G401 (cell line): ENCODE measurements around the gene AP2M1. TPM values are rescaled to one million over a fixed set of nuclear protein-coding genes. Genes with fewer than 3 reads are reported as not detected.
A peak's percentile ranks its signal among the peaks of the same experiment; 100 is the strongest.
"Not testable (repeated sequence)": the region's sequence is repeated elsewhere in the genome, so short reads cannot be mapped to it uniquely, and the experiment has no call there.

Source experiments
- DNase-seq: peaks from one replicate; pipeline ENCODE4 v3.0.0-alpha.2; 2015; ENCODE audit warnings: low spot score
- in situ Hi-C: cut with HindIII; loops from 2 replicates; pipeline ENCODE4 v1.10.0; 2016; ENCODE audit warnings: low sequenced_read_pairs, mixed read lengths
- total RNA-seq: library from RNA; depleted of rRNA; stranded (reverse); fragments of >200 nt; shearing (Covaris generic); gene quantifications from 2 replicates; pipeline ENCODE4 v1.2.3, GENCODE V29; 2014

The AP2M1 gene
- total RNA-seq, 1 experiment from 2014 or later = 352 TPM

DNA sequence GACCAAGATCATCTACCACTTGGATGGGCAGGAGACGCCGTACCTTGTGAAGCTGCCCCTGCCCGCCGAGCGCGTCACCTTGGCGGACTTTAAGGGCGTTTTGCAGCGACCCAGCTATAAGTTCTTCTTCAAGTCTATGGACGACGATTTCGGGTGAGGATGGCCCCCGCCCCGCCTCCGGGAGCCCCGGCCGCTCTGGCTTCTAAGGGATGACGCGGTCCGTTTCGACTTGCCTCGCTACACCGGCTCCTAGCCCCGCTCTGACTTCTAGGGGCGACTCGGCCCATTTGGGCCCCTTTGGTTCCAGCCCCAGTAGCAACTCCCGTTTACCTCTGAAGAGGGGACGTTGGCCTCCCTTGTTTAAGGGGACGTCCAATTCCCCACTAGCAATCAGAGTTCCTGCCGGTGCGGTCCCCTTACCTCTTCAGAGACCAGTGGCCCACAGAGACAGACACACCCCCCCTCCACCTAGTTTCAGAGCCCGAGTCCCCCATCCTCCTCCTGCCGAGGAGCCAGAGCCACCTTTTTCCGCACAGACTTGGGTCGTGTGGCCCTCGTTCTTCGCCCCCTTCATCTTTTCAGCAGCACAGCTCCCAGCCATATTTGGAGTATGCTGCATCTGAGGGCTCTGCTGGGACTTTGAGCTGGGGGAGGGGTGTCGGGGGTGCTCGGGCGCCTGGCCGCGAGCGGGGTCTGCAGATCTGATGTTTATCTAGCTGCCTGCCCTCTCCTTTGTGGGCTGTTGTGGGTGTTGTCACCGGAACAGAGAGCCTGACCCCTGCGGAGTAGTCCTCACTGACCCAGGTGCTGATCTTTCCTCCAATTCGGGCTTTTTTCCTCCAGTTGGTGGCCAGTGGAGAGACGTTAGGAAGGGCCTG lies 18.8 kb upstream of the AP2M1 start:
- in situ Hi-C loops = no loop called here
- DNase-seq = no peak

DNA sequence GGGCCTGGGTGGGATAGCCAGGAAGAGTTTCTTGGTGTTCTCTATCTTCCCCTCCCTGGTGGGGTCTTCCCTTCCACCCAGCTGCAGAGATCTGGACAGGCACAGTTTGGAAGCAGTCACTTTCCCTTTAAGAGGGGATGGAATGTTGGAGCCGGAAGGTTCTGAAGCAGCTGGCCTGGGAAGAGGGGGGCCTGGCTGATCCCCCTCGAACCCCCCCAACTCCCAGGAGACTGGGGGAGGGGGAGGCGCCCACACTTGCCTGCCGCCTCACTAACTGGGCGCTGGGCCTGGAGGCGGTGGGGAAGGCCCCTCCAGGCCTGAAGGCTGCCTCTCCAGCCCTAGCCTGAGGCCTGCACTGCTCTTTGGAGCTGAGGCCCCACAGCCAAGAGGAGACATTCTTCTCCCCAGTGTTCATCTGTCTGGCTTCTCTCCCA lies 18.1 kb upstream of the AP2M1 start:
- in situ Hi-C loops = no loop called here
- DNase-seq = peak; percentile 28

- in situ Hi-C loops = no loop called here
- no peak for DNase-seq
Observed at GRCh38 chr3:184157206-184157605, 17.4 kb upstream of the AP2M1 start.

DNA sequence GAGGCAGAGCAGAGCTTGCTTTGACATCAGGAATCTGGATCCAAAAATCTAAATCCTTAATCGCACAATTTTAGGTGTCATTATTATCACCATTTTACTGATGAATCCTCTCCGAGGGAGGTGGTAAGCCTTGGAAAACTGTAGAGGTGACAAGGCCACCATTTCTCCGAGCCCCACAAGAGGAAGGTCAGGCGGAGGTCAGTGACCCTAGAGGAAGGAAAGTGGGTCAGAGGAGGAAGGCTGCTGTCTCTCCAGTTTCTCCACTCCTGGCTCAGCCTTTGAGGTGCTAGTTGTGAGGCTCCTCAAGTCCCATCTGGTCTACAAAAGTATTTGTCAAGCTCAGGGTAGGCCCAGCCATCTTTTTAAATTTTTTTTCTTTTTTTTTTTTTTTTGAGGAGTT lies 16.3 kb upstream of the AP2M1 start:
- in situ Hi-C loops = no loop called here
- no peak for DNase-seq

- in situ Hi-C loops = no loop called here
- DNase-seq = no peak
Observed at GRCh38 chr3:184160456-184160855, 14.2 kb upstream of the AP2M1 start.

GRCh38 chr3:184162571-184163070 lies 12.0 kb upstream of the AP2M1 start:
- DNase-seq, in situ Hi-C loops: not testable (repeated sequence)

DNA sequence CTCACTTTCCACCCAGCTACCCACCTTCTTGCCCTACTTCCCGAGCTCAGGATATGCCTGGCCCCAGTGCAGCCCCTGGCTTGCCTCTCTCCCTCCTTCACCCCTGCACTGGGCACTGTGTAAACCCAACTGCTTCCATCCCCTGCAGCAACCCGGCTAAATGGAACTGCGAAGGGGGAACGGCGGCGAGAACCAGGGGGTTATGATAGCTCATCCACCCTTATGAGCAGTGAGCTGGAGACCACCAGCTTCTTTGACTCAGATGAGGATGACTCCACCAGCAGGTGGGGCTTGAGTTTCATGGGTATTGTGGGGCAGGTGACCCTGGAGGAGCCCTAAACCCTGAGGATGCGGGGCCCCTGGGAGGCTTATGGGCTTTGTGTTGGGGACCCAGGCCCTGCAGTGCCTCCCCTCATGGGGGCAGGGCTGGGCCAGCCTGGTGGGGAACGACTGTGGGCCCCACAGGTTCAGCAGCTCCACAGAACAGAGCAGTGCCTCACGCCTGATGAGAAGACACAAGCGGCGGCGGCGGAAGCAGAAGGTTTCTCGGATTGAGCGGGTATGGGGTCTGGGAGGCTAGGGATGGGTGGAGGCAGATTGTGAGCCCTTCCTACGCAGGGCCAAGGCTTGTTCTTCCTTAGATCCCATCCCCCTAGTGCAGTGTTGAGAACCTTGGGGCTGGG lies 9.9 kb upstream of the AP2M1 start:
- no peak for DNase-seq
- in situ Hi-C loops = no loop called here

DNA sequence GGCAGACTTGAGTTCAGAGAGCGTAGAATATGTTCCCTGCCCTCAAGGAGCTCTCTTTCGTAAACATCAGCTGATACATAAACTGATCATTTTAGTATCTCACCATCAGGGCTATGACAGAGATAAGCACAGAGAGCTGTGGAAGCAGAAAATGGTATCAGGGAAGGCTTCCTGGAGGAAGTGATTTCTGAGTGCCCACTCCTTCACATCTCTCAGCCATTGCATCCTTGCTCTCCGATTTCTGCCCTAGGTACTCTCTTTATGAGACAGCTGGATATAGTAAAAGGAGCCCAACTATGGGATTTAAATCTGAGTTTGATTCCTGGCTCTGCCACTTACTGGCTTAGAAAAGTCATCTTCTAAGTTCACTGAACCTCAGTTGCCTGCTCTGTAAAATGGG lies 9.1 kb upstream of the AP2M1 start:
- in situ Hi-C loops = no loop called here
- DNase-seq = no peak

DNA sequence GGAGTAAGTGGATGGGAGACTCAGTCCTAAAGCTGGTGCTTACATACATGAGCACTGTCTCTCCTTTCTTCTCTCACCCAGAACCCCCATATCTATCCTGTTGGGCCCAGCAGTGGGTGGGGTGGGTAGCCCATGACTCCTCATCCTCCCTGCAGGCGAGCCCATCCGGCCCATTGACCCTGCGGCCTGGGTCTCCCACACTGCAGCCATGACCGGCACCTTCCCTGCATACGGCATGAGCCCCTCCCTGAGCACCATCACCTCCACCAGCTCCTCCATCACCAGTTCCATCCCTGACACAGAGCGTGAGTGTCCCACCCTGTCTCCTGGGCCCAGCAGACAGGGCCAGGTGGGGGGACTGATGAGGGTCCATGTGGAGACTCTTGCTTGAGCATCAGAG lies 8.0 kb upstream of the AP2M1 start:
- no peak for DNase-seq
- in situ Hi-C loops = no loop called here

GRCh38 chr3:184167786-184168185 lies 6.9 kb upstream of the AP2M1 start:
- no peak for DNase-seq
- in situ Hi-C loops = no loop called here

DNA sequence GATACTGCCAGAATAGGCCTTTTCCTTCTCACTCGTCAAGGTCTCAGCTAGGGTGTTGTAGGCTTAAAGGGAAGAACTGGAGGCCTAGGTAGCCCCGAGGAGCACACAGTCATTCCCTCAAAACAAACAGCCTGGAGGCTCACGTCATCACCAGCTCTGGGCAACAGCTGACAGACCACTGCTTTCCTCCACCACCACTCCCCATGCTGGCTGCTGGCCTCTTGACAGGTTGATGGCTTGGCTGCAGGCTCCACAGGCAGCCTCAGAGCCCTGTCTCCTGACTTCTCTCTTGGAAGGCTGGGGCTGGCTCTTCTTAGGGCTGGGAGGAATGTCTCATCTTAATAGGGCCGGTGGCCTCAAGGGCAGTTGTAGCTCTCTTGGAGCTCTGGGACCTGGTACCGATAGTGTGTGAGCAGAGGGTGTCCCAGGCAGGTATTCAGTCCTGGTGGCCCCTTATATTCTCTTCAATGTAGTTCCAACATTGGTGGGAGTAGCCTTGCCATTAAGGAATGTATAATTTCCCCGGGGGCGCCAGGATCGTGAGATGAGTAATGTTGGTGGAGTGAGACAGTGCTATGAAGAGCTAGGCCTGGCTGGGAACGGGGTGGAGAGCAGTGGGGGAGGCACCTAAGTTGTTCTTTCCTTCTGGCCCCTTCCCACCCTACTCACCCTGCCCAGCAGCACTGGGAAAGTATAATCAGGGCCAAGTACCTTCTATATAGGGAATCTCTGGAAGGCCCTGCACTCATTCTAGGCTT lies 6.1 kb upstream of the AP2M1 start:
- in situ Hi-C loops = no loop called here
- no peak for DNase-seq

DNA sequence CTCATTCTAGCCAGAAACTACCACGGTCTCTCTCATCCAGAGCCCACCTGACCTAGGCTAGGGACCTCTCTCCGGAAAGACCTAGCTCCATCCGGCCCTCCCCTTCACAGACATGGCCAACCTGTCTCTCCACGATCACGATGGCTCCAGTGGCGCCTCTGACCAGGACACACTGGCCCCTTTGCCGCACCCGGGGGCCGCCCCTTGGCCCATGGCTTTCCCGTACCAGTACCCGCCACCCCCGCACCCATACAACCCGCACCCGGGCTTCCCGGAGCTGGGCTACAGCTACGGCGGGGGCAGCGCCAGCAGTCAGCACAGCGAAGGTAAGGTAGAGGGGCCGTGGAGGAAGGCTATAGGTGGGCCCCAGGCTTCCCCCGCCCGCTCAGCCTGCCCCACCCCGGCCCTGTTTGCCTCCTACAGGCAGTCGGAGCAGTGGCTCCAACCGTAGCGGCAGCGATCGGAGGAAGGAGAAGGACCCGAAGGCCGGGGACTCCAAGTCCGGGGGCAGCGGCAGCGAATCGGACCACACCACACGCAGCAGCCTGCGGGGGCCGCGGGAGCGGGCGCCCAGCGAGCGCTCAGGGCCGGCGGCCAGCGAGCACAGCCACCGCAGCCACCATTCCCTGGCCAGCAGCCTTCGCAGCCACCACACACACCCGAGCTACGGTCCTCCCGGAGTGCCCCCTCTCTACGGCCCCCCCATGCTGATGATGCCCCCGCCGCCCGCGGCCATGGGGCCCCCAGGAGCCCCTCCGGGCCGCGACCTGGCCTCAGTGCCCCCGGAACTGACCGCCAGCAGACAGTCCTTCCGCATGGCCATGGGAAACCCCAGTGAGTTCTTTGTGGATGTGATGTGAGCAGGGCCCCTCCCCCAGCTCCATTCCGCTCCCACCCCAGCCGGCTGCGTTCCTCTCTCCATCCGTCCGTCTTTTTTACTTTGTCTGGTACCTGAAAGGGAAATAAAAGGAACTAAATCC lies 4.5 kb upstream of the AP2M1 start:
- no peak for DNase-seq
- in situ Hi-C loops = no loop called here

- in situ Hi-C loops = no loop called here
- DNase-seq = no peak
Observed at GRCh38 chr3:184171562-184171961, 3.1 kb upstream of the AP2M1 start.

DNA sequence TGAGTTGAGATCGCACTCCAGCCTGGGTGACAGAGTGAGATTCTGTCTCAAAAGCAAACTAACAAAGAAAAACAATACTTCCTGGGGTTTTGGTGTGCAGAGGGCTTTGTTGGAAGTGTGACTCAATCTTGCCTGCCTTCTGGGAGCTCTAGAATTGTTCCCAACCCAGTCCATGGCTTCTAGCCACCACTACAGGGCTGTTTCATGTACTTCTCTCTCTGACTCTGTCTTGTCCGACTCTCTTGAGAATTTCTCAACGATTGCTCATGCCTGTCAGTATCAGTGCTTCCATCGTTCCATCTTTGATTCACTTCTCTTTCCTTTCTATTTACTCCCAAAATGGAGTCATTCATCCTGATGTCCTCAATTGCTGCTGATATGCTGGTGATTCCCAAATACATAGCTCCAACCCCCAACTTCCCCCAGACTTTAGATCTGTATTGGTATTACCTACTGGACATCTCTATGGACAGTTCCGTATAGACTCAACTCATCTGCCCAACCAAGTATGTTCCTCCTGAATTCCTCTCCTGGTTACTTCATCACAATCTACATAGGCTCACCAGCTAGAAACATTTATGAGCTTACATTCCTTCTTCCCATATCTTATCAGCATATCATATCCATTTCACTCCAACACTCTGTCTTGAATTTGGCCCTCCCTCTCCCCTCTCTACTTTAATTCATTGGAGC lies 1.8 kb upstream of the AP2M1 start:
- in situ Hi-C loops = no loop called here
- no peak for DNase-seq

DNA sequence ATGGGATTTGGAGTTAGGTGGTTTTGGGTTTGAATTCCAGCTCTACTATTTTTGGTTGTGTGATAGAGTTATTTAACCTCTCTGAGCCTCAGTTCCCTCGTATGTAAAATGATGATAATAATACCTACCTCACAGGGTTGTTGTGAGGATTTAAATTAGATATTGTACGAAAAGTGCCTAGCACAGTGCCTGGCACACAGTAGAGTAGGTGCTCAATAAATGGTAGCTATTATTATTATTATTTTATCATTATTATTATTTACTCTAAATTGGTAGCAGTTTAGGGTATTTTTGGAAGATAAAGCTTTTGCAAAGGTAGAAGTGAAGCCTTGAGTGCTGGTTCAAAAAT lies 1.3 kb upstream of the AP2M1 start:
- in situ Hi-C loops = no loop called here
- DNase-seq = no peak

- in situ Hi-C loops = no loop called here
- DNase-seq = no peak
Observed at GRCh38 chr3:184174284-184174645, 390 bp upstream of the AP2M1 start.

DNA sequence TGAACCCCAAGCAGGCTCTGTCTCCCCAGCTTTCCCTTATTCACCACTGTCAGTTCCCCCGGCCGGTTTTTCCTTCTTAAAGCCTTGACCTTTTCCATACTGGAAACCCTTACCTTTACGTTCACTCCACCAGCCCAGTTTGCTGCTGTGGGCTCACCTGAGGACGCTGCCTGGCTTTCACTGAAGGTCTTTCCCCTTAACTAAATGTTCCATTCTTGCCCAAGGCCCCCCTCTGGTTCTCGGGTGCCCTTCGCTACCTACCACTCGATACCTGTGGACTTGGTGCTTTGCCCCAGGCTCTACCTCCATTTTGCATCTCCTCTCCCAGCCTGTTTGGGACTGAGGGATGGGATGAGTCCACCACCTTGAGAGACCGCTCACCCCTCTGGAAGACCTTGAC lies 851 bp downstream of the AP2M1 start:
- in situ Hi-C loops = no loop called here
- DNase-seq = peak; percentile 11

- in situ Hi-C loops = no loop called here
- DNase-seq = no peak
Observed at GRCh38 chr3:184175981-184176376, 1.3 kb downstream of the AP2M1 start.
